Uterus (tissue), 2 donors: Measurements from ENCODE around the gene GPR12.

Experiments used
- CTCF ChIP-seq, 4 experiments: fragments of 200-600 bp in 2 of 4; fragments of 450-650 bp in 2 of 4; sonication (generic) in 2 of 4; IDR thresholded peaks; one replicate each; pipeline ENCODE4 v1.5.1; 2016 to 2019; ENCODE audit warnings: antibody characterized with exemption in 4 of 4, mild to moderate bottlenecking in 2 of 4, moderate library complexity in 1 of 4
- POLR2A ChIP-seq, 2 donors: fragments of 450-650 bp; IDR thresholded peaks; one replicate each; pipeline ENCODE4 v1.6.1; 2016; ENCODE audit warnings: antibody characterized with exemption in 2 of 2, mild to moderate bottlenecking in 1 of 2, moderate library complexity in 1 of 2

- TF ChIP-seq CTCF (IDR thresholded peaks at IDR 0.05) (no peak), POLR2A (IDR thresholded peaks at IDR 0.05) (no peak)
Measured at GRCh38 chr13:26727122-26727521, 33.5 kb downstream of the GPR12 start.
